ENCODE data around the gene DIP2C. TPM values are rescaled to one million over a fixed set of nuclear protein-coding genes. Genes with fewer than 3 reads are reported as not detected.
"Not testable (repeated sequence)": the region's sequence is repeated elsewhere in the genome, so short reads cannot be mapped to it uniquely, and the experiment has no call there.

DIP2C gene
- total RNA-seq, 1 experiment from 2014 or later, result 10.7 TPM

DNA sequence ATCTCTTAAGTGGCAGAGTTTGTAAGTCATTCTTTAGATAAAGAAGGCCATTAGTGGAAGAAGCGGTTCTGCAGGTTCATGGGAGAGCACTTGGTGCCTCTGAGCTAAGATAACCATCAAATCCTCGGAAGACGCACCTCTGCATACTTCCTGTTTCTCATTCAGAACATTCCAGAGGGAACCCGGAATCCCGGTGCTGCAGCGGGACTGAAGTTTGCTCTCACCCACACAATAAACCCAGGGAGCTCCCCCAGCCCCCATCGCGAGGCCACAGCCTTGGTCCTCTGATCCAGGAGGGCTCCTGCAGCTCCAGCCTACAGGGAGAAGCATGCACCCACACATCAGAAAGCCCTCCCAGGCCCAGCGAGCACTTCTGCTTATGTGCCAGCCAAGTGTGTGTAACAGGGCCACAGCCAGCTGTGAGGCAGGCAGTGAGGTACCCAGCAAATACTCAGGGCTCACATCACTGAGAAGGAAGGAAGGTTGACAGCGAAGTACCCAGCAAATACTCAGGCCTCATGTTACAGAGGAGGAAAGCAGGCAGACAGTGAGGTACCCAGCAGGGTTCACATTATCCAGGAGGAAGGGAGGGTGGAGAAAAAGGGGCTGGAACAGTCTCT lies 142.4 kb downstream of the DIP2C start:
- no peak overlapping the region for H3K4me3 ChIP-seq
- DNase-seq, result no peak
- no peaks in the 10 kb centered on the region for H3K27me3 ChIP-seq
- no peaks in the 10 kb centered on the region for H3K9me3 ChIP-seq
- H3K36me3 ChIP-seq, result no peaks in the 10 kb centered on the region; the same call in 1 of the 2 replicates

DNA sequence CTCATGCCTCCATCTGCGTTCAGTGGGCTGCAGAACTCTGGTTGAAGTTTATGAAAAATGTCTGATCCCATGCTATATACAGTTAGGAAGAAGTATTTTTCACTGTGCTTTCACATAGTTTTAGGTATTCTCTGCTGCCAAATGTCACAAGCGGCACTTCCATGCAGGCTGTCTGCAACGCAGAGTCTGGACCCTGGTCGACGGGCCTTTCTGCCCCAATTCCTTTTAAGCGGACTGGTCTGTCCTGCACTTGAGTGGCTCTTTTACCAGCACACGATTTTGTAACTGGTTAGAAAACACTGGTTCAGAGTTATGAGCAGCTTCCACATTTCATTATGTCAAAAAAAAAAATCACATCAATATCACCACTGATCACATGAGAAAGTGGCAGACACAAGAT lies 143.0 kb downstream of the DIP2C start:
- H3K36me3 ChIP-seq, result no peaks in the 10 kb centered on the region; the same call in 1 of the 2 replicates
- no peaks in the 10 kb centered on the region for H3K9me3 ChIP-seq
- no peaks in the 10 kb centered on the region for H3K27me3 ChIP-seq
- no peak overlapping the region for H3K4me3 ChIP-seq
- no peak for DNase-seq

DNA sequence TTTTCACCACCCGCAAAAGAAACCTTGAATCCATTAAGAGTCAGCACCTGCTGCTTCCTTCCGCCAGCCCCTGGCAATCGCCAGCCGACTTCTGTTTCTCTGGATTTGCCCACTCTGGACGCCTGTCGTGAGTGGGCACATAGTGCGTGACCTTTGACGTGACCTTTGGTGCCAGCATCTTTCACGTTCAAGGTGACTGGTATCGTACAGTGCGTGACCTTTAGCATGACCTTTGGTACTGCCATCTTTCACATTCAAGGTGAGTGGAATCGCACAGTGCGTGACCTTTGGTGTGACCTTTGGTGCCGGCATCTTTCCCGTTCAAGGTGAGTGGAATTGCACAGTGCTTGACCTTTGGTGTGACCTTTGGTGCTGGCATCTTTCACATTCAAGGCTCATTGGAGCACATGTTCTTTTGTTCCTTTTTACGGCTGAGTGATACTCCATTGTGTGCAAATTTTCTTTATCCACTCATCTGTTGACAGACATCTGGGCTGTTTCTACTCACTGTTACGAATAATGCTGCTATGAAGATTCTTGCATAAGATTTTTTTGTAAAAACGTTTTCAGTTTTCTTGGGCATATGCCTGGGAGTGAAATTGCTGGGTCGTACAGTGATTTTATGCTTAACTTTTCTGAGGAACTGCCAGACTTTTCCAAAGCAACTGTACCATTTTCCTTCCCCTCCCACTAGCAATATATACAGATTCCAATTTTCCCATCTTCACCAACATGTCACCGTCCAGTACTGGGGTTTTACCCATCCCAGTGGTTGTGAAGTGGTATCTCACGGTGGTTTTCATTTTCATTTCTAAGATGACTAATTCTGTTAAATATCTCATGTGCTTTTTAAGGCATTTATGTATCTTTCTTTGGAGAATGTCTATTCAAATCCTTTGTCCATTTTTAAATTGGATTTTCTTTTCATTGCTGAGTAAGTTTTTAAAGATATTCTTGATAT lies 145.3 kb downstream of the DIP2C start:
- no peaks in the 10 kb centered on the region; the same call in 1 of the 2 replicates for H3K36me3 ChIP-seq
- no peaks in the 10 kb centered on the region for H3K27me3 ChIP-seq
- DNase-seq, result no peak
- no peaks in the 10 kb centered on the region for H3K9me3 ChIP-seq
- no peak overlapping the region for H3K4me3 ChIP-seq

DNA sequence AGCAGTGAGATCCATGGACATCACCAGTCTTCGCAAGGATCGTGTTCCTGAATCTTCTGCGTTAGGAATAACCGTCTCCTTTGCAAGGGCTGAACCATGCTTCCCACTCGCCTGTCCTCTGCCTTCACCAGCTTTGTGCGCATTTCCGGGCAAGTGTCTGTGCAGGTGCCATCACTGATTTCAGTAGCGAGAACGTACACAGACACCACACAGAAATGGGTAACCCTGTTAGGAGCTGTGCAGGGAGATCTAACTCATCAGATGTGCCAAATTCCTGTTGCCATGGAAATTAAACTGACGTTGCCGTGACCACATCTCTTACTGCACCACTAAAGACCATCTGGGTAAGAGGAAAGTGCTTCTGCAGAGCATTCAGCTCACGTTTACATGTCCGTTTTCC lies 146.3 kb downstream of the DIP2C start:
- H3K9me3 ChIP-seq, result no peaks in the 10 kb centered on the region
- no peak for DNase-seq
- H3K36me3 ChIP-seq, result no peaks in the 10 kb centered on the region; the same call in 1 of the 2 replicates
- no peaks in the 10 kb centered on the region for H3K27me3 ChIP-seq
- H3K4me3 ChIP-seq, result no peak overlapping the region

DNA sequence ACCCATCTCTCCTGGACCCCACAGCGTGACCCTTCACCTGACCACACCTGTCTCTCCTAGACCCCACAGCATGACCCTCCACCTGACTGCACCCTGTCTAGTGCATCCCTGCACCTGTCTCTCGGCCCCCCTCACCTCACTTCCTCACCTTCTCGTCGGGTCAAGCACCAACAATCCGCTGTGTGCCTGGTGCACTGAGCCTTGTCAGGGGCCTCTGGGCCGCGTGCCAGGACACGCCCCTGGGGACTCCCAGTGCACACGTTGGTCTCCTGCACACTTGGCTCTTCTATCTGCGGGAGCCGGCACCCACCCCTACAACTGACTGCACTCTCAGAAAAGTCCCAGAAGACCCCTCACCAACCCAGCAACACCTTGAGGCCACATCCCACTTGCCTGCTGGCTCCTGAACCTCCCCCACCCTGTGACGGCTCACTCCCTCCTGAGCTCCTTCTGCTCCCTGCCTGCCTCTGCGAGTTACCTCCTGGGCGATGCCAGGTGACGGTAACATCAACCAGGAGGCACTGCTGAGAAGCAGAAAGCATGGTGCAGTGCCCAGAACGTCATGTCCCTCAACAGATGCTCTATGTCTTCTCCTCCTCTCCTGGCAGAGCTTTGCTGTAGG lies 147.6 kb downstream of the DIP2C start:
- no peak overlapping the region for H3K4me3 ChIP-seq
- H3K27me3 ChIP-seq, result no peaks in the 10 kb centered on the region
- no peaks in the 10 kb centered on the region; the same call in 1 of the 2 replicates for H3K36me3 ChIP-seq
- H3K9me3 ChIP-seq, result no peaks in the 10 kb centered on the region
- DNase-seq, result no peak

DNA sequence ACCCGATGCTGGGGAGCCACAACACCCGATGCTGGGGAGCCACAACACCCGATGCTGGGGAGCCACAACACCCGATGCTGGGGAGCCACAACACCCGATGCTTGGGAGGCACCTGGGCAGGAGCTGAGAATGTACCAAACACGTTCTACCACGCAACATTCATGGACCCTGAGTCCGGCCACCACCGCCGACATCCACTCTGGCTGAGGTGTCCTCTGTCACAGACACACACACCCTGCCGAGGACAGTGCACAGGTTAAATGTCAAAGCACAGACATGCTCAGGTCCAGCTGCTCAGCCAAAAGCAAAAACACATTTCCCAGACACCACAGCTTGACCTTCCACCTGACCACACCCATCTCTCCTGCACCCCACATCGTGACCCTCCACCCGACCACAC lies 148.4 kb downstream of the DIP2C start:
- Histone ChIP-seq H3K27me3 (no peaks in the 10 kb centered on the region), H3K36me3 (no peaks in the 10 kb centered on the region; the same call in 1 of the 2 replicates), H3K9me3 (no peaks in the 10 kb centered on the region), H3K4me3 (no peak overlapping the region)
- no peak for DNase-seq

DNA sequence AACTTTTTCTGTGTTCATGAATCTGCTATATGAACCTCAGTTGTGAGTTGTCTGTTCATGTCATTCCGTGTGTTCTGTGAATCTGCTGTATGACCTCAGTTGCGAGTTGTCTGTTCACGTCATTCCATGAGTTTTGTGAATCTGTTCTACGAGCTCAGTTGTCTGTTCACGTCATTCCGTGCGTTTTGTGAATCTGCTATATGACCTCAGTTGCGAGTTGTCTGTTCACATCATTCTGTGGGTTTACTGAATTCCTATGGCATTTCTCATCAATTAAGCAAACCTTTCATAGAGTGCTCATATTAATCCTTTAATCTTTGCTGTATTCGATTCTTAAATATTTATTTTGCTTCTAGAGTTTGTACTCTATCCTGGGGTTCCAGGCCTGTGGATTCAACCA lies 150.6 kb downstream of the DIP2C start:
- DNase-seq, result no peak
- Histone ChIP-seq H3K27me3 (no peaks in the 10 kb centered on the region), H3K9me3 (no peaks in the 10 kb centered on the region), H3K36me3 (no peaks in the 10 kb centered on the region; the same call in 1 of the 2 replicates), H3K4me3 (no peak overlapping the region)

DNA sequence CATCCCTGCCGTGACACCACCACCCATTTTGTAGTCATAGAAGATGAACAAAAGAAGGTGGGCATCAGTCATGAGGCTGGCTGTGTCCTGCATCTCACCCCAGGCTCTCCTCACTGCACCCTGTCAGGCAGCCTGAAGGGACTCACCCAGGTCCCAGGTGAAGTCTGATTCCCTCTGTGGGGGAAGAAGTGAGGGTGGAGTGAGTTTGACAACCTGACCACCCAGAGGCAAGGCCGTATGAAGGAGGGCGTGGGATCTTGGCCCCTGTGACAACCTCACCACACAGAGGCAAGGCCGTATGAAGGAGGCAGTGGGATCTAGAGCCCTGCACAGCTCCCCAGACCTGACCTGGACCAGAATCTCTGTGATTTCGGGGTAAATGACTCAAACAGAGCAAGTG lies 152.5 kb downstream of the DIP2C start:
- no peaks in the 10 kb centered on the region for H3K9me3 ChIP-seq
- DNase-seq, result no peak
- no peaks in the 10 kb centered on the region for H3K27me3 ChIP-seq
- no peak overlapping the region for H3K4me3 ChIP-seq
- no peaks in the 10 kb centered on the region for H3K36me3 ChIP-seq

DNA sequence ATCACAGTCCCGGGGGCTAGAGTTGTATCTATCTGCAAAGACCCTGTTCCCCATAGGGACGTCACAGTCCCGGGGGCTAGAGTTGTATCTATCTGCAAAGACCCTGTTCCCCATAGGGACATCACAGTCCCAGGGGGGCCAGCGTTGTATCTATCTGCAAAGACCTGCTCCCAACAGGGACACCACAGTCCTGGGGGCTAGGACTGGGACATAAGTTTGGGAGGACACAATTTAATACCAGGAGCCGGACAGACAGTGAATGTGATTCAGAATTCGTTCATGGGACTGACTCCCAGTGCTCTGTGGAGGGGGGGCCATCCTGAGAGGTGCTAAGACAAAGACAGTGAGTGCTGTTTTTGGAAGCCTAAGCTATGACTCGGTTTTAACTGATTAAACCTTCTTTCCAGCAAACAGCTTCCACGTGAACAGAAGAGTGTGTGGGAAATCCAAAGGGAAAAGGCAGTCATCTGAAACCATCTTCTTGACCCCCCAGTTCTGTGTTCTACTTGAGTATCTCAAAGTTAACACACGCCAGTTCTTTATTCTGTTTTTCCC lies 153.0 kb downstream of the DIP2C start:
- Histone ChIP-seq H3K9me3 (no peaks in the 10 kb centered on the region), H3K4me3 (no peak overlapping the region), H3K36me3 (no peaks in the 10 kb centered on the region), H3K27me3 (no peaks in the 10 kb centered on the region)
- peak; percentile 31 for DNase-seq

DNA sequence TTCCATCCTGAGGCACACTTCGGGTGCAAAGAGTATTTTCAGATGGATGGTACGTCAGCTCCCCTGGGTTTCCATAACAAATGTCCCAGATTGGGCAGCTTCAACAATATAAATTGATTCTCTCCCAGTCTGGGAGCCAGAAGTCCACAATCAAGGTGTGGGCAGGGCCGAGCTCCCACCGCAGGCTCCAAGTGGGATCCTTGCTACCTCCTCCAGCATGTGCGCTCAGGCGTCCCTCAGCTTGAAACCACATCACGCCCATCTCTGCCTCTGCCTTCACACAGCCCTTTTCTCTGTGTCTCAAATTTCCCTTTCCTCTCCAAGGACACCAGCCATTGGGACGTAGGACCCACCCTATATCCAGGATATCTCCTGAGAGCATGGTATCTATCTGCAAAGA lies 153.5 kb downstream of the DIP2C start:
- no peak for DNase-seq
- no peaks in the 10 kb centered on the region for H3K27me3 ChIP-seq
- no peak overlapping the region for H3K4me3 ChIP-seq
- H3K9me3 ChIP-seq, result no peaks in the 10 kb centered on the region
- H3K36me3 ChIP-seq, result no peaks in the 10 kb centered on the region

DNA sequence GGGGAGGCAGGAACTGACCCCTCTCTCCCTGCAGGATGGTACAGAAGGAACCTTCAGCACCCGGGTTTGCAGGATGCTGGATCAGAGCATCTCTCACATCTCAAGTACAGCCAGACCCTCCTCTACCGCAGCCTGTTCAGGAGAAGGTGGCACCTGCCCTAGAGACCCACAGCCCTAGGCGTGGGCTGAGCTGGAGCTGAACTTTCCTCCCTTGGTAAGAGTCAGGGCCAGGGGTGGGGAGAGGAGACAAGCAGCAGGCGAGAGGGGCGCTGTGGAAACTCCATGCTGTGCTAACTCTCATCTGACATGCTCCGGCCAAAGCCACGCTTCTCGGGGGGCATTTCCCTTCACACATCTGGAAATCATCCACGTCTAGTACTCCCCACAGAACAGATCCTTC lies 154.4 kb downstream of the DIP2C start:
- H3K27me3 ChIP-seq, result no peaks in the 10 kb centered on the region
- no peaks in the 10 kb centered on the region for H3K9me3 ChIP-seq
- H3K4me3 ChIP-seq, result no peak overlapping the region
- H3K36me3 ChIP-seq, result no peaks in the 10 kb centered on the region
- no peak for DNase-seq

DNA sequence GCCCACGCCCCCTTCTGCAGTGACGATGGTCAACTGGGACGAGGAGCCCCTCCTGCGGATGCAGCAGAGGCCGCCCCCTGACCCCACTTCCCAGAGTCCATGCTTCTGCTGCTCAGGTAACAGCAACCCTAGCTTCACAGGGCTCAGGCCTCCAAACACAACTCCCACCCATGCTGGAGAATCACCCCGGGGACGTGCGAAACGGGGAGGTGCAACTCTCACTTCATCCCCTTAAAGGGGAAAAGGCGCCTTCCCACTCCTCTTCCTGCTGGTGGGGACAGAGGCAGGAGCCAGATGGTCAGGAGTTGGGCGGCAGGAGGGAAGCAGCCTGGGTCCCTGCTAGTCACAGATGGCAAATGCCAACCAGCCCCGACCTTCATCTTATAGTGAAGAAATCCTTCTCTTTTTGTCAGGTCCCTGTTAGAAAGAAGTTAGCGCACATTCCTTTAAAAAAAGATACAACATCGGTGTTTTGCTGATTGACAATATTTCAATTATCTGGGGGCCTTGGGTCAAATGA lies 155.4 kb downstream of the DIP2C start:
- Histone ChIP-seq H3K36me3 (no peaks in the 10 kb centered on the region), H3K4me3 (no peak overlapping the region), H3K27me3 (no peaks in the 10 kb centered on the region), H3K9me3 (no peaks in the 10 kb centered on the region)
- no peak for DNase-seq

DNA sequence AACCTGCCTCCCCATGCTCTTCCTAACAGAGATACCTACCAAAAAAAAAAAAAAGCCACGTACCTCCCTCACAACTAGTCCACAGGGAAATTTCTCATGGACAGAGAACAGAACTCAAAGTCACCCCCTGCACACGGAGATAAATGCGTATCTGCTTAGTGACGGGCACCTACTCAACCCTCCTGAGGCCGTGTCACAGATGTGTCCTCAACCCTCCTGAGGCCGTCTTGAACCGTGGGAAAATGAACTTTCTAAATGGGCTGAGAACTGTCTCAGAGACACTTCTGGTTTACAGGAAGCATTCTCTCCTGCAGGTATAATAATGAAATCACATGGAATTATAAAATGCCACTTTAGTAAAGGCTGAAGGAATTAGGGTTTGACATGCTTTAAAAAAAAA lies 155.9 kb downstream of the DIP2C start:
- no peak overlapping the region for H3K4me3 ChIP-seq
- H3K36me3 ChIP-seq, result no peaks in the 10 kb centered on the region
- H3K27me3 ChIP-seq, result no peaks in the 10 kb centered on the region
- no peaks in the 10 kb centered on the region for H3K9me3 ChIP-seq
- DNase-seq, result no peak

DNA sequence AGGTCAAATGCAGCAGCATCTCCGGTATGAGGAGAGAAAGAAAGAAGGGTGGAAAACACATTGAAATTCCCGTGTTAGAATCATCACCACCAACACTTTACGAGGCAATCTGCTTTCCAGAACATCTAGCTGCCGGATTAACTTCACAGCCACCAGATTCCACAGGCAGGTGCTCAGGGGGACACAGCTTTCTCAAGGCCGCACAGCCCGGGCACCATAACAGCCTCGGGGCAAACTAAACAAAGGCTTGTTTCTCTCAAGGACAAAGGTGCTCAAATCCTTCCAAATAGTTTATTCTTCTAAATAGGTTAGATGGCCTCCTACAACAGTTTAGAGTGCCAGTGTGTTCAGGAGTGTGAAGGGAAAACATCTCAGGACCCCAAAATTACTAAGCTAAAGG lies 156.3 kb downstream of the DIP2C start:
- Histone ChIP-seq H3K36me3 (no peaks in the 10 kb centered on the region), H3K27me3 (no peaks in the 10 kb centered on the region), H3K4me3 (no peak overlapping the region), H3K9me3 (no peaks in the 10 kb centered on the region)
- DNase-seq, result no peak

DNA sequence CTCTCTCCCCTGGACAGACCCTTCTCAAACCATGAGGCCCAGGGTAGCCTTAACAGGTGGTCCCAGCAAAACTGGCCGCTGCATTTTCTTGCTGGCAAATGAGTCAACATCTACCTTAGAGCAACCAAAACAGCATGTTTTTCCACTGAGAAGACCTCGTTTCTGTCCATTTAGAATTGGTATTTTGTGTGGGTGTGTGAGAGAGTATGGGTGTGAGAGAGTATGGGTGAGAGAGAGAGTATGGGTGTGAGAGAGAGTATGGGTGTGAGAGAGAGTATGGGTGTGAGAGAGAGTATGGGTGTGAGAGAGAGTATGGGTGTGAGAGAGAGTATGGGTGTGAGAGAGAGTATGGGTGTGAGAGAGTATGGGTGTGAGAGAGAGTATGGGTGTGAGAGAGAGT lies 157.1 kb downstream of the DIP2C start:
- H3K27me3 ChIP-seq, DNase-seq, H3K4me3 ChIP-seq, H3K36me3 ChIP-seq, H3K9me3 ChIP-seq: not testable (repeated sequence)

DNA sequence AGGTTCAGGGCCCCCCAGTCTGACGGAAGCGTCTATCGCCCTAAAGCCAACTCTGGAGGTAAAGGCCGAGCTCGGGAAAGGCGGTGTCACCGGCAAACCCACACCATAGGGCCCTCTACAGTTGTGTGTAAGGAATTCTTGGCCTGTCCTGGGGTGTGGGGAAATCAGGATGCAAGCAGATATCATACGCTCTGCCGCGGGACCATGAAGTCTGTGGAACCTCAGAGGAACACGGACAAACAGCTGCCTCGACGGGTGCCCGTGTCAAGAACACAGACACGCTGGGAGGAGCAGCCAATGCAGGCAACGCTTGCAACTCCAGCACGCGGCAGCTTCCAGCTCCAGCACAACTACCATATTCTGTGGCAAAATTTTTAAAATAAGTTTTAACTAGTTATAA lies 157.9 kb downstream of the DIP2C start:
- DNase-seq, result no peak
- Histone ChIP-seq H3K27me3 (no peaks in the 10 kb centered on the region), H3K4me3 (no peak overlapping the region), H3K9me3 (no peaks in the 10 kb centered on the region), H3K36me3 (no peaks in the 10 kb centered on the region)

DNA sequence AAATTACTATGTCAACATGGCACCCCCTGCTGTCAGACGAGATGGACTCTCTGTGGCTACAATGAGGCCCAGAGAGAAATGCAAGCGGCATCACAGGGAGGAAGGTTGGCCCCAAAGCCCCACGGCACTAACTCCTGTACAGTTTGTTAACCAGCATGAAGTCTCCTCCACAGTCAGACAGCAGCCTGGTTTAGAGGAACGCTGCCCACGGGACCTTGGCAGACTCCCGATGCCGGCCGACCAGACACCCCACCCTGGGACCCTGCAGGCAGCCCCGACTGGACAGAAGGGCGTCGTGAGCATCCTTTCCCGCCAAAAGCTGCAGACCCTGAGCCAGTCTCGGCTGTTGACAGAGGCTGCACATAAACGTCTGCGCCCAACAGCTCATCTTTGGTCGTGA lies 158.8 kb downstream of the DIP2C start:
- Histone ChIP-seq H3K4me3 (no peak overlapping the region), H3K9me3 (no peaks in the 10 kb centered on the region), H3K27me3 (no peaks in the 10 kb centered on the region), H3K36me3 (no peaks in the 10 kb centered on the region)
- no peak for DNase-seq

Data from MG63 (cell line).